ENCODE results near the gene ETAA1. TPM values are rescaled to one million over a fixed set of nuclear protein-coding genes. Genes with fewer than 3 reads are reported as not detected.
A peak's percentile ranks its signal among the peaks of the same experiment; 100 is the strongest.

Gene ETAA1
- total and polyA plus RNA-seq, 2 of the 13 experiments (the other 11 are each of a cell fraction or from before 2014, with no cell fraction given): 9.1 to 16.2 TPM

- Histone ChIP-seq H3K9me3 (ENCODE audit: low read length) (no peaks in the 10 kb centered on the region), H3K4me3 (replicated peaks in 1 of 3; ENCODE audit: insufficient read depth in 1 of 3, low read depth in 2 of 3, low read length in 3 of 3) (no peak overlapping the region), H3K79me2 (ENCODE audit: insufficient read depth, low read length) (no peaks in the 10 kb centered on the region), H3K27me3 (ENCODE audit: control insufficient read depth in 1 of 2, insufficient read depth in 2 of 2, low read length in 2 of 2) (no peaks in the 10 kb centered on the region), H2AFZ (ENCODE audit: low read length) (no peak overlapping the region), H3K9ac (ENCODE audit: insufficient read depth, low read depth, low read length) (no peak overlapping the region), H3K4me1 (ENCODE audit: insufficient read depth, low read length) (no peaks in the 10 kb centered on the region), H3K27ac (ENCODE audit: extremely low read length, insufficient read depth, low read length) (no peak overlapping the region), H4K20me1 (ENCODE audit: insufficient read depth, low read length) (no peaks in the 10 kb centered on the region), H3K4me2 (ENCODE audit: low read depth, low read length) (no peak overlapping the region), H3K36me3 (replicated peaks in 1 of 2; ENCODE audit: control insufficient read depth in 1 of 2, insufficient read depth in 2 of 2, low read length in 2 of 2) (peaks cover 1 to 7% of the 10 kb centered on the region in 2 experiments; a peak in 3 of 5 replicates)
- TF ChIP-seq SAP130 (CRISPR knock-in tag; IDR thresholded peaks at IDR 0.05; ENCODE audit: low read depth) (no peak), ZNF460 (CRISPR knock-in tag; IDR thresholded peaks at IDR 0.05; ENCODE audit: borderline replicate concordance) (no peak), POLR2AphosphoS5 (IDR thresholded peaks at IDR 0.05; ENCODE audit: low read depth, low read length) (no peak), POLR2G (IDR thresholded peaks at IDR 0.05; ENCODE audit: low read depth, low read length) (0 out of 2 replicates have a peak, but pooled peaks have one; percentile 27), HCFC1 (IDR thresholded peaks at IDR 0.05; ENCODE audit: low read depth, low read length) (no peak)
- peak; percentile 31; the same call in 1 of the 3 replicates for ATAC-seq
- WGBS (ENCODE audit: low lambda C conversion rate): 95% methylated on average over 3 of the region's 3 CpGs
- POLR2A ChIA-PET: no interaction called here
- no peak for DNase-seq (ENCODE audit: low spot score)
- CTCF ChIA-PET (ENCODE audit: low intra/inter-chr PET ratio, low total read pairs): no interaction called here
- FAIRE-seq: no peak
- BruUV-seq (replicated peaks): no TSS peak
- in situ Hi-C loops (cut with HindIII; ENCODE audit: extremely low pct_ligation_motif_present, low pct_unique_long_range_greater_than_20kb): no loop called here
- intact Hi-C loops (cut with micrococcal nuclease; ENCODE audit: unreplicated experiment): no loop called here
These were observed 15.3 kb downstream of the ETAA1 start for GRCh38 chr2:67412424-67412823.

GRCh38 chr2:67414867-67415266 lies 17.7 kb downstream of the ETAA1 start:
- intact Hi-C loops (cut with micrococcal nuclease; ENCODE audit: unreplicated experiment): no loop called here
- Histone ChIP-seq H3K4me1 (ENCODE audit: insufficient read depth, low read length) (no peaks in the 10 kb centered on the region), H3K27ac (ENCODE audit: extremely low read length, insufficient read depth, low read length) (no peak overlapping the region), H3K4me2 (ENCODE audit: low read depth, low read length) (no peak overlapping the region), H4K20me1 (ENCODE audit: insufficient read depth, low read length) (no peaks in the 10 kb centered on the region), H3K4me3 (replicated peaks in 1 of 3; ENCODE audit: insufficient read depth in 1 of 3, low read depth in 2 of 3, low read length in 3 of 3) (no peak overlapping the region), H3K36me3 (replicated peaks in 1 of 2; ENCODE audit: control insufficient read depth in 1 of 2, insufficient read depth in 2 of 2, low read length in 2 of 2) (peaks cover under 1 to 2% of the 10 kb centered on the region in 2 experiments; a peak in 3 of 5 replicates), H3K27me3 (ENCODE audit: control insufficient read depth in 1 of 2, insufficient read depth in 2 of 2, low read length in 2 of 2) (no peaks in the 10 kb centered on the region), H3K79me2 (ENCODE audit: insufficient read depth, low read length) (no peaks in the 10 kb centered on the region), H3K9me3 (ENCODE audit: low read length) (no peaks in the 10 kb centered on the region), H3K9ac (ENCODE audit: insufficient read depth, low read depth, low read length) (no peak overlapping the region), H2AFZ (ENCODE audit: low read length) (no peak overlapping the region)
- no peak for TF ChIP-seq ZFAT (CRISPR knock-in tag; conservative IDR thresholded peaks at IDR 0.05)
- TF ChIP-seq ZBTB1 (CRISPR knock-in tag; IDR thresholded peaks at IDR 0.05; ENCODE audit: borderline replicate concordance): no peak
- no peak for TF ChIP-seq ZNF234 (CRISPR knock-in tag; conservative IDR thresholded peaks at IDR 0.05)
- no peak for TF ChIP-seq CREBL2 (CRISPR knock-in tag; IDR thresholded peaks at IDR 0.05; ENCODE audit: borderline replicate concordance)
- TF ChIP-seq ARNT (IDR thresholded peaks at IDR 0.05): no peak
- no peak for TF ChIP-seq ONECUT2 (CRISPR knock-in tag; IDR thresholded peaks at IDR 0.05)
- no TSS peak for BruUV-seq (replicated peaks)
- ATAC-seq (no peak), FAIRE-seq (no peak), DNase-seq (ENCODE audit: low spot score) (no peak)
- in situ Hi-C loops (cut with HindIII; ENCODE audit: extremely low pct_ligation_motif_present, low pct_unique_long_range_greater_than_20kb): no loop called here
- ChIA-PET POLR2A (no interaction called here), CTCF (ENCODE audit: low intra/inter-chr PET ratio, low total read pairs) (no interaction called here)
- 64% methylated on average over 2 of the region's 2 CpGs for WGBS (ENCODE audit: low lambda C conversion rate)

Data from HepG2 (cell line).